Psoas muscle (tissue), 8 donors: ENCODE data around the gene PLLP. TPM values are rescaled to one million over a fixed set of nuclear protein-coding genes. Genes with fewer than 3 reads are reported as not detected.

Experiments
- ATAC-seq, 4 donors: fragments of 200-7000 bp; cut with Tn5 transposase; one replicate each; pipeline ENCODE4 v1.9.1; 2020; ENCODE audit warnings: moderate library complexity in 3 of 4, mild to moderate bottlenecking in 2 of 4
- DNase-seq, 2 donors: peaks; one replicate each; pipeline ENCODE4 v3.0.0-alpha.2; 2020
- H3K27ac ChIP-seq: fragments of 200-600 bp; one replicate; pipeline ENCODE4 v1.8.0; 2022
- H3K27me3 ChIP-seq, 3 donors: fragments of 200-600 bp in 1 of 3; one replicate each; pipeline versions ENCODE4 v1.6.1 to v1.8.0; 2013 to 2022; ENCODE audit warnings: low read length in 2 of 3, mild to moderate bottlenecking in 2 of 3, moderate library complexity in 1 of 3; ENCODE audit not compliant: insufficient read depth in 3 of 3
- H3K36me3 ChIP-seq, 2 donors: fragments of 200-600 bp in 1 of 2; one replicate each; pipeline versions ENCODE4 v1.6.1 to v1.8.0; 2013 to 2022; ENCODE audit warnings: low read depth in 1 of 2, mild to moderate bottlenecking in 1 of 2, moderate library complexity in 1 of 2; ENCODE audit not compliant: insufficient read depth in 1 of 2
- H3K4me1 ChIP-seq: fragments of 200-600 bp; one replicate; pipeline ENCODE4 v1.8.0; 2022
- H3K4me3 ChIP-seq: fragments of 200-600 bp; one replicate; pipeline ENCODE4 v1.8.0; 2022; ENCODE audit warnings: mild to moderate bottlenecking
- H3K9me3 ChIP-seq: fragments of 200-600 bp; one replicate; pipeline ENCODE4 v1.8.0; 2022
- WGBS, 3 donors: extraction: QIAGEN DNeasy Blood & Tissue Kit; methylation state at CpG; one replicate each; pipeline versions ENCODE4 v1.1.6 to v1.1.7; 2013; 5-methylcytosine and 5-hydroxymethylcytosine counted together
- intact Hi-C, 2 donors: fragments of 100-400 bp; cut with DNase I; formaldehyde crosslinking; loops; one replicate each; pipeline versions ENCODE4 v1.11.0 to v1.14.2; 2022
- polyA plus RNA-seq, 3 donors: library from polyadenylated mRNA; stranded (reverse); fragments of 200-250 nt; gene quantifications; one replicate each; pipeline ENCODE4 v1.2.3, GENCODE V29; 2013
- total RNA-seq, 4 donors: library from RNA; stranded (reverse); fragmentation: NEBNext Ultra II Directional in 2 of 4; extraction: Animal tissue kit (Norgen Biotek cat#: 25700) in 2 of 4; gene quantifications; one replicate each; pipeline versions ENCODE4 v1.2.1 to v1.2.4, GENCODE V29; 2021 to 2023
- TF ChIP-seq, protein P1 (sequence below): fragments of 200-600 bp; IDR thresholded peaks from one replicate; pipeline ENCODE4 v1.8.0; 2022; ENCODE audit warnings: antibody characterized with exemption
- donor health status: healthy with polysubstance abuse.
- donor health status: DM: no; HTN: no; CAD: no; lungs with moderate emphysema.
- donor health status: Bipolar disorder and iron deficiency.
- donor health status: healthy.
- donor health status: DM: yes; HTN: yes; CAD: no.
- donor health status: DM: no; HTN: no; CAD: no.
- donor health status: DM: no; HTN: no; CAD: no.
- donor health status: DM: yes; HTN: yes; CAD: no.

PLLP gene
- total and polyA plus RNA-seq, 7 donors, result 0.39 to 3.1 (median 2.0) TPM

DNA sequence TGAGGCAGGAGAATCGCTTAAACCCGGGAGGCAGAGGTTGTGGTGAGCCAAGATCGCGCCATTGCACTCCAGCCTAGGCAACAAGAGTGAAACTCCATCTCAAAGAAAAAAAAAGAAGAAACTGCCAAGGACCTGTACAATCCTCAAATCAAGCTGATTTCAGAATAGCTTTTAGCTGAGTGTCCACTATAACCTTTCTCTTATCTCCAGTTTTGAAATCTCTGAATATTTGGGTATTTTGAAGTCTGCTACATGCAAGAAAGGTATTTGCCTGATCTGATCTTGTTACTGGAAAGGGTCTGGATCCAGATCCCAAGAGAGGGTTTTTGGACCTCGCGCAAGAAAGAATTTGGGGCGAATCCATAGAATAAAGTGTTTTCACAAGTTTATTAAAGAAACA, 58.5 kb downstream of the PLLP start:
- Histone ChIP-seq H3K9me3 (no peaks in the 10 kb centered on the region), H3K4me3 (no peak overlapping the region), H3K27me3 (no peaks in the 10 kb centered on the region), H3K27ac (no peak overlapping the region), H3K4me1 (no peaks in the 10 kb centered on the region), H3K36me3 (peaks cover 12 to 100% of the 10 kb centered on the region in 2 donors)
- intact Hi-C loops, result no loop called here
- TF ChIP-seq, protein P1, sequence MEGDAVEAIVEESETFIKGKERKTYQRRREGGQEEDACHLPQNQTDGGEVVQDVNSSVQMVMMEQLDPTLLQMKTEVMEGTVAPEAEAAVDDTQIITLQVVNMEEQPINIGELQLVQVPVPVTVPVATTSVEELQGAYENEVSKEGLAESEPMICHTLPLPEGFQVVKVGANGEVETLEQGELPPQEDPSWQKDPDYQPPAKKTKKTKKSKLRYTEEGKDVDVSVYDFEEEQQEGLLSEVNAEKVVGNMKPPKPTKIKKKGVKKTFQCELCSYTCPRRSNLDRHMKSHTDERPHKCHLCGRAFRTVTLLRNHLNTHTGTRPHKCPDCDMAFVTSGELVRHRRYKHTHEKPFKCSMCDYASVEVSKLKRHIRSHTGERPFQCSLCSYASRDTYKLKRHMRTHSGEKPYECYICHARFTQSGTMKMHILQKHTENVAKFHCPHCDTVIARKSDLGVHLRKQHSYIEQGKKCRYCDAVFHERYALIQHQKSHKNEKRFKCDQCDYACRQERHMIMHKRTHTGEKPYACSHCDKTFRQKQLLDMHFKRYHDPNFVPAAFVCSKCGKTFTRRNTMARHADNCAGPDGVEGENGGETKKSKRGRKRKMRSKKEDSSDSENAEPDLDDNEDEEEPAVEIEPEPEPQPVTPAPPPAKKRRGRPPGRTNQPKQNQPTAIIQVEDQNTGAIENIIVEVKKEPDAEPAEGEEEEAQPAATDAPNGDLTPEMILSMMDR, result no peak
- 94 to 97% (median 96%) methylated on average over 7 of the region's 7 CpGs for WGBS, 3 donors
- DNase-seq, result no peak
- no peak for ATAC-seq

DNA sequence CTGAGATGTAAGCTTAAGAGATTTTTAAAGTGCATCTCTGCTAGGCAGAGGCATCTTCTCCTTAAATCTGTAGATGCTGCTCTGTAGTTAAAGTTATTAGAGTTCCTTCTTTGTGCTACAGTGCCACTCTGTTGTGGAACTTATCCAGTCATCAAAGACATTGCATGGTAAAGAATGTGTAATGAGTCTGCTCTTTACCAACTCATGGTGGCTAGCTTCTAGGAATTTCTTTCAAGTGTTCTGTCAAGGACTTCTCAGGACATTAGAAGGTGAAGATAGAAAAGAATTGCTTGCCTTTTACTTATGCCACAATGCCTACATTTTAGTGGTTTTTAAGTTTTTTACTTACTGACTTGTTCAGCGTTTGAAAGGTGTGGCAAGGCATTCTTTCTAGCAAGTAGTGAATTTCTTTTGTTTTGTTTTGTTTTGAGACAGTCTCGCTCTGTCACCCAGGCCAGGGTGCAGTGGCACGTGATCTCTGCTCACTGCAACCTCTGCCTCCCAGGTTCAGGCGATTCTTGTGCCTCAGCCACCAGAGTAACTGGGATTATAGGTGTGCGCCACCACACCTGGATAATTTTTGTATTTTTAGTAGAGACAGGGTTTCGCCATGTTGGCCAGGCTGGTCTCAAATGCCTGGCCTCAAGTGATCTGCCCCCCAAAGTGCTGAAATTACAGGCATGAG, 59.7 kb downstream of the PLLP start:
- Histone ChIP-seq H3K27me3 (no peaks in the 10 kb centered on the region), H3K9me3 (no peaks in the 10 kb centered on the region), H3K4me1 (no peaks in the 10 kb centered on the region), H3K36me3 (peaks cover 12 to 98% of the 10 kb centered on the region in 2 donors), H3K4me3 (no peak overlapping the region), H3K27ac (no peak overlapping the region)
- intact Hi-C loops, result no loop called here
- ATAC-seq (no peak), DNase-seq (no peak)
- TF ChIP-seq, protein P1, result no peak
- WGBS, 3 donors, result 93 to 99% (median 94%) methylated on average over 6 of the region's 6 CpGs

DNA sequence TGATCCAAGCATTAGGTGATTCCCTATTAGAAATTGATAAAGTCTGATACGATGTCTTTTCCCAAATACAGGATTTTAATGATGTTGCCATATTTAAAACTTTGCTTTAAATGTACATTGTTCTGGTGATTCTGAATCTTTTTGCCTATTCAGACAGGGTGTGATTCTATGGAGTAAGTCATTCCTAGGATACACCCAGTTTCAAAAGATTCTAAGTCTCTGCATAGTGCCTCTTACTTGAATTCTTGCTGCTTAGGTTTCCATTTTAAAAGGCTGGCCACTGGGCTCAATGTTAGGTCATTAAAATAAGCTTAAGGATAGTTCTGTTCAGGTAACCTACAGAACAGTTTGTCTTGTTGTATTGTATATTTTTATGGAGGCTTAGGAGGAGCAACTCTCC, 61.4 kb downstream of the PLLP start:
- no peaks in the 10 kb centered on the region for H3K4me1 ChIP-seq

DNA sequence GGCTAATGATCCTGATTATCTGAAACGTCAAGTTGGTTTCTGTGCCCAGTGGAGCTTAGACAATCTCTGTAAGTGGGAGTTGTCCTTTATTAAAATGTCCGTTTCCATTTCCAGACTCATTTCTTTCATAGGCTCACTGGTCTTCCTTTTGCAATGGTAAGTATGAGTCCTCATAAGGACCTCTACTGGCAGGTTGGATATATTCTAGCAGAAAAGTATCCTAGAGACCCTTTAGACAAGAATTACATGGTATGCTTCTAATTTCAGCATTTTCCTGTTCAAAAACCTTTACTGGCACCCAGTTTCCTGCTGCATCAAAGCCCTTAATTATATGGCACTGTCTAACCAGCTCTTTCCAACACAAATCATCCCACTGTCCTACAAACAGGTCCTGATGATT, 67.5 kb downstream of the PLLP start:
- Histone ChIP-seq H3K36me3 (peaks cover 33 to 90% of the 10 kb centered on the region in 2 donors), H3K4me3 (no peak overlapping the region), H3K27me3 (no peaks in the 10 kb centered on the region), H3K4me1 (no peaks in the 10 kb centered on the region), H3K27ac (no peak overlapping the region), H3K9me3 (peaks cover 28% of the 10 kb centered on the region)
- no peak for ATAC-seq
- TF ChIP-seq, protein P1, result no peak
- 81 to 95% (median 88%) methylated on average over 2 of the region's 2 CpGs for WGBS, 3 donors
- intact Hi-C loops, result loop anchor here in 1 of 2 donors (10.0 kb wide), 1 partner anchor 62 kb away; no protein-coding TSS in a partner anchor
- DNase-seq, result no peak

More for the DNA sequence above, 61.4 kb downstream of the PLLP start:
- intact Hi-C loops, result no loop called here
- Histone ChIP-seq H3K27me3 (no peaks in the 10 kb centered on the region), H3K4me3 (no peak overlapping the region), H3K27ac (no peak overlapping the region), H3K36me3 (peaks cover 12 to 90% of the 10 kb centered on the region in 2 donors), H3K9me3 (peaks cover 7% of the 10 kb centered on the region)
- TF ChIP-seq, protein P1, result no peak
- DNase-seq, result no peak
- WGBS, 3 donors, result 96 to 100% (median 98%) methylated on average over 1 of the region's 1 CpG
- ATAC-seq, result no peak

DNA sequence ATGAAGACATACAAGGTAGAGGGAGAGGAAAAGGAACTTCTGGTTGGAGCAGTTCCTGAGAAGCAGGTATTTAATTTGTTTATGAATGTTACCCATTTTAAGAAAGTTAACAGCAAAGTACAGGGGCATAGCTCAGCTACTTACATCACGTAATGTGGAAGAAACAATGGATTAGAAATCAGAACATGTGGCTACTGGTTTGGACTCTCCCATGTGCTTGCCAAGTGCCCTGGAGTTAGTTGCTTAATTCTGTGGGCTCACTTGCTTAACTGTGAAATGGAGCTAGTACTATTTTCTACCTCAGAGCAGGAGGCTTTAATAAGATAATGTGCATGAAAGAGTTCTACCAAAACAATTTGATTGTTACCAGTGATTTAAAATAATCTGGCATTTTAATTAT, 71.0 kb downstream of the PLLP start:
- DNase-seq (no peak), ATAC-seq (no peak)
- no peaks in the 10 kb centered on the region for H3K4me1 ChIP-seq
- TF ChIP-seq, protein P1, result no peak
- H3K9me3 ChIP-seq, result peaks cover 21% of the 10 kb centered on the region
- H3K27ac ChIP-seq, result no peak overlapping the region
- no peaks in the 10 kb centered on the region for H3K27me3 ChIP-seq
- intact Hi-C loops, result loop anchor here in 1 of 2 donors (10.0 kb wide), 1 partner anchor 59 kb away; no protein-coding TSS in a partner anchor
- H3K4me3 ChIP-seq, result no peak overlapping the region
- WGBS, 3 donors, result 68 to 100% (median 85%) methylated on average over 1 of the region's 1 CpG
- peaks cover 24 to 98% of the 10 kb centered on the region in 2 donors for H3K36me3 ChIP-seq
